ENCODE measurements around the gene MYL2. TPM values are rescaled to one million over a fixed set of nuclear protein-coding genes. Genes with fewer than 3 reads are reported as not detected.

MYL2 gene
- total and polyA plus RNA-seq, 2 donors from 2014 or later = 4.4 TPM; not detected in 1

- FAIRE-seq = no peak
- TF ChIP-seq, protein P1, sequence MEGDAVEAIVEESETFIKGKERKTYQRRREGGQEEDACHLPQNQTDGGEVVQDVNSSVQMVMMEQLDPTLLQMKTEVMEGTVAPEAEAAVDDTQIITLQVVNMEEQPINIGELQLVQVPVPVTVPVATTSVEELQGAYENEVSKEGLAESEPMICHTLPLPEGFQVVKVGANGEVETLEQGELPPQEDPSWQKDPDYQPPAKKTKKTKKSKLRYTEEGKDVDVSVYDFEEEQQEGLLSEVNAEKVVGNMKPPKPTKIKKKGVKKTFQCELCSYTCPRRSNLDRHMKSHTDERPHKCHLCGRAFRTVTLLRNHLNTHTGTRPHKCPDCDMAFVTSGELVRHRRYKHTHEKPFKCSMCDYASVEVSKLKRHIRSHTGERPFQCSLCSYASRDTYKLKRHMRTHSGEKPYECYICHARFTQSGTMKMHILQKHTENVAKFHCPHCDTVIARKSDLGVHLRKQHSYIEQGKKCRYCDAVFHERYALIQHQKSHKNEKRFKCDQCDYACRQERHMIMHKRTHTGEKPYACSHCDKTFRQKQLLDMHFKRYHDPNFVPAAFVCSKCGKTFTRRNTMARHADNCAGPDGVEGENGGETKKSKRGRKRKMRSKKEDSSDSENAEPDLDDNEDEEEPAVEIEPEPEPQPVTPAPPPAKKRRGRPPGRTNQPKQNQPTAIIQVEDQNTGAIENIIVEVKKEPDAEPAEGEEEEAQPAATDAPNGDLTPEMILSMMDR (IDR thresholded peaks at IDR 0.05; ENCODE audit: borderline replicate concordance, extremely low read depth, insufficient read depth) = no peak
- intact Hi-C loops (cut with DNase I) = no loop called here
- H3K4me3 ChIP-seq (ENCODE audit: low read length in 3 of 3) = no peak overlapping the region
- no peaks in the 10 kb centered on the region for H3K9me3 ChIP-seq (ENCODE audit: control insufficient read depth in 2 of 3, insufficient read depth in 1 of 3, low read length in 3 of 3)
- H3K4me1 ChIP-seq (ENCODE audit: control insufficient read depth in 2 of 3, insufficient read depth in 2 of 3, low read depth in 1 of 3, low read length in 3 of 3) = no peaks in the 10 kb centered on the region
- no peak overlapping the region for H3K9ac ChIP-seq (ENCODE audit: low read length in 3 of 3)
- no peaks in the 10 kb centered on the region for H3K27me3 ChIP-seq (ENCODE audit: control insufficient read depth, insufficient read depth, low read length)
- H3K27ac ChIP-seq (ENCODE audit: low read depth in 2 of 2, low read length in 2 of 2) = no peak overlapping the region
- no peak for DNase-seq
- H3K36me3 ChIP-seq (ENCODE audit: control insufficient read depth in 2 of 3, insufficient read depth in 3 of 3, low read length in 3 of 3) = no peaks in the 10 kb centered on the region
Measured at GRCh38 chr12:110940296-110940695, 19.9 kb upstream of the MYL2 start.

DNA sequence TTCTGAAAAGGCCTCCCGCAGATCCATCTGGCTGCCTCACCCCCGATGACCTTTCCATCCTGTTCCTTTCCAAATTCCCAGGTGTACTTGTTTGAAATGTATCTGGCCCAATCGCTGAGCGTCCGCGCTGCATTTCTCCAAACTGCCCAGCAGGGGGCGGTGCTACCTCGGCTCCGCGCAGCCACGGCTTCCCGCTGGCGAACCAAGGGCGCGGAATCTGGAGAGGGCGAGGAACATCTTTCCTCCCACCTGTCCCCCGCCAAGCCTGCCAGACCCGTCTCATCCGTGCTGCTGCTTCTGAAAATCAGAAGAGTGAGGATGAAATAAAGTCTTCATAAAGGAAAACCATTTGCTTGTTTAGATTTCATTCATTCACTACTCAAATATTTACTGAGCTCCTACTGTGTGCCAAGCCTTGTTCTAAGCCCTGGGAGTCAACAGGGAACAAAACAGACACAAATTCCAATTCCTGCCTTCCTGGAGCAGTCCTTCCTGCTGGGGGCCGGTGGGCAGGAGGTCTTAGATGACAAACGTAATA, 16.8 kb upstream of the MYL2 start:
- Histone ChIP-seq H3K4me3 (ENCODE audit: low read length in 3 of 3) (no peak overlapping the region), H3K27ac (ENCODE audit: low read depth in 2 of 2, low read length in 2 of 2) (no peak overlapping the region), H3K36me3 (ENCODE audit: control insufficient read depth in 2 of 3, insufficient read depth in 3 of 3, low read length in 3 of 3) (no peaks in the 10 kb centered on the region), H3K4me1 (ENCODE audit: control insufficient read depth in 2 of 3, insufficient read depth in 2 of 3, low read depth in 1 of 3, low read length in 3 of 3) (no peaks in the 10 kb centered on the region), H3K9ac (ENCODE audit: low read length in 3 of 3) (no peak overlapping the region), H3K9me3 (ENCODE audit: control insufficient read depth in 2 of 3, insufficient read depth in 1 of 3, low read length in 3 of 3) (no peaks in the 10 kb centered on the region), H3K27me3 (ENCODE audit: control insufficient read depth, insufficient read depth, low read length) (no peaks in the 10 kb centered on the region)
- TF ChIP-seq, protein P1 (IDR thresholded peaks at IDR 0.05; ENCODE audit: borderline replicate concordance, extremely low read depth, insufficient read depth) = peak; percentile 79
- FAIRE-seq = no peak
- peak; percentile 64 to 78 (median 71) for DNase-seq
- intact Hi-C loops (cut with DNase I) = no loop called here

DNA sequence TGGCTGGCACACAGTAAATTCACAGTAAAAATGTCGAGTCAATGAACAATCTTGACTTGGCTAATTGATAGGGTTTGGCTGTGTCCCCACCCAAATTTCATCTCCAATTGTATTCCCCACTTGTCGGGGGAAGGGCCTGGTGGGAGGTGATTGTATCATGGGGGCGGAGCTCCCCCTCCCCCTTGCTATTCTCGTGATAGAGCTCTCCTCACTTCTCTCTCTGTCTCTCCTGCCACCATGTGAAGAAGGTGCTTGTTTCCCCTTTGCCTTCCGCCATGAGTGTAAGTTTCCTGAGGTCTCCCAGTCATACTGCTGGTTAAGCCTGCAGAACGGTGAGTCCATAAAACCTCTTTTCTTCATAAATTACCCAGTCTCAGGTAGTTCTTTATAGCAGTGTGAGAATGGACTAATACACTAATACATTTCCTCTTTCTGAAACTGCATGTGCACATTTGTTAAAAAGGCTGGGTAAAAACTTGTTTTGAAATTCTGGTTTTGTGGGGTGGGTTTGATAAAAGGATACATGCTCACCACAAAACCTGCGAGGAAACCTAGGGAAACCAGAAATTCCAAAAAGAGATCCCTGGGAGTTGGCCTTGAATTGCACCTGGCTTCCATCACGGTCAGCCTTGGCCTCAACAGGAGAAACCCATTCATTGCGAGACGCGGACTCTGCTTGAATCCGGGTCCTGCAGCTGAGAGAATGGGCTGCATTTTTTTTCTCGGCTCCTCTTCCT, 16.2 kb upstream of the MYL2 start:
- DNase-seq (peak in 1 of 5 donors; percentile 4), FAIRE-seq (no peak)
- intact Hi-C loops (cut with DNase I) = no loop called here
- Histone ChIP-seq H3K36me3 (ENCODE audit: control insufficient read depth in 2 of 3, insufficient read depth in 3 of 3, low read length in 3 of 3) (no peaks in the 10 kb centered on the region), H3K4me1 (ENCODE audit: control insufficient read depth in 2 of 3, insufficient read depth in 2 of 3, low read depth in 1 of 3, low read length in 3 of 3) (no peaks in the 10 kb centered on the region), H3K27me3 (ENCODE audit: control insufficient read depth, insufficient read depth, low read length) (no peaks in the 10 kb centered on the region), H3K27ac (ENCODE audit: low read depth in 2 of 2, low read length in 2 of 2) (no peak overlapping the region), H3K9me3 (ENCODE audit: control insufficient read depth in 2 of 3, insufficient read depth in 1 of 3, low read length in 3 of 3) (no peaks in the 10 kb centered on the region), H3K4me3 (ENCODE audit: low read length in 3 of 3) (no peak overlapping the region), H3K9ac (ENCODE audit: low read length in 3 of 3) (no peak overlapping the region)
- TF ChIP-seq, protein P1 (IDR thresholded peaks at IDR 0.05; ENCODE audit: borderline replicate concordance, extremely low read depth, insufficient read depth) = no peak
